Measurements from ENCODE around the gene BUD23.
"Not testable (repeated sequence)": the region's sequence is repeated elsewhere in the genome, so short reads cannot be mapped to it uniquely, and the experiment has no call there.

The BUD23 gene

DNA sequence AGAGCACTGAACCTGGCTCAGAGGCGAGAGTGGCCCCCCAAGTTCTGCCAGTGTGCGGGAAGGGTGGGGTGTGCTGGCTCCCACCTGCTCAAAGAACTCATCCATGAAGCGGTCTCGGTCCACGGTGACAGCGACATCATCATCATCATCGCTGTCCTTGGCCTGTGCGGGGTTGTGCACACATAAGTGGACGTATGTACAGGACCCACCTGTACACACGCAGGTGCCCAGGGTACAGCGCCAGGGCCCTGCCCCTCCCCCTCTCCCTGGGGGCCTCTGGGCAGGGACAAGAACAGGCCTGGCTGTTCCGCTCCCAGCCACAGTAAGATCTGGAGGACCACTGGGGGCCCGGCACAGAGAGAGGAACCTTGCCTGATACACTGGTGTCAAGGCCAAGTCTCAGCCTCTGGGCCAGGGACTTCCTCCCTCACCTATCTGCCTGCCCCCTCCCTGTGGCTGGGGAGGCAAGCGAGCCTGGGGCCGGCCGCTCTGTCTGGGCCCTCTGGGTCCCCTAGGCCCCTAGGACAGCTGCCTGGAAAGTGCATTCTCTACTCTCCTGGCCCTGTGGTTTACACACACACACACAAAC is 25.7 kb downstream of the BUD23 start:
- TF ChIP-seq CTCF (IDR thresholded peaks at IDR 0.05; ENCODE audit: low read depth, low read length, missing control alignments), result no peak
- in situ Hi-C loops (cut with HindIII; ENCODE audit: low sequenced_read_pairs), result no loop called here
- H3K4me3 ChIP-seq (ENCODE audit: low read depth, low read length), result no peak overlapping the region
- DNase-seq (ENCODE audit: low read depth), result no peak

DNA sequence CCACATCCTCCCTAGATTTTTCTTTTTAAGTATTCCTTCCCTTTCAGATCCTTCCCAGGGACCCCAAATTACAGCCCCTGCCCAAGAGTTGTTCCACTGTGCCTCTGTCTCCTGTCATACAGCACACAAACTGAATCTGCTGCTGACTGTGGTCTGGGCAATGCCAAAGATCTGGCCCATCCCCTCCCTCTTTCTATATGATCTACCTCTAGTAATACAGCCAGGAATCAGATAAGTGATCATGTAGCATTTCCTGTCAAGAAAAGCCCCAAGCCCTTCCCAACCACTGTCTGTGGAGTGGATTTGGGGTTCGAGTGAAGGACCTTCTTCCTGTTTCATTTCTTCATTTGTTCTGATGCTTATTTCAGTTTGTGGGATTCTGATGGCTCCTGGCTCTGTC is 29.4 kb downstream of the BUD23 start:
- H3K4me3 ChIP-seq (ENCODE audit: low read depth, low read length), result no peak overlapping the region
- in situ Hi-C loops (cut with HindIII; ENCODE audit: low sequenced_read_pairs), result loop anchor here (5.0 kb wide), 1 partner anchor 40 kb away; no protein-coding TSS in a partner anchor
- DNase-seq (ENCODE audit: low read depth), result no peak
- TF ChIP-seq CTCF (IDR thresholded peaks at IDR 0.05; ENCODE audit: low read depth, low read length, missing control alignments), result no peak

DNA sequence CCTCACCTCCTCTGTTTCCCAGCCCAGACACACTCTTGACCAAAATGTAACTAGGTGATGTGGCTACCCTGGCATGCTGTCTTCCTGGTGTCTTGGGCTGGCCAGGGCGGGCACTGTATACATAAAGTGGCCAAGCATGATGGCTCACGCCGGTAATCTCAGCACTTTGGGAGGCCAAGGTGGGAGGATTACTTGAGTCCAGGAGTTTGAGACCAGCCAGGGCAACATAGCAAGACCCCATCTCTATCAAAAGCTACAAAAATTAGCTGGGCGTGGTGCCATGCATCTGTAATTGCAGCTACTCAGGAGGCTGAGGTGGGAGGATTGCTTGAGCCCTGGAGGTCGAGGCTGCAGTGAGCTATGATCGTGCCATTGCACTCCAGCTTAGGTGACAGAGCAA is 29.9 kb downstream of the BUD23 start:
- DNase-seq (ENCODE audit: low read depth), result not testable (repeated sequence)
- in situ Hi-C loops (cut with HindIII; ENCODE audit: low sequenced_read_pairs), result loop anchor here (5.0 kb wide), 1 partner anchor 41 kb away; no protein-coding TSS in a partner anchor

DNA sequence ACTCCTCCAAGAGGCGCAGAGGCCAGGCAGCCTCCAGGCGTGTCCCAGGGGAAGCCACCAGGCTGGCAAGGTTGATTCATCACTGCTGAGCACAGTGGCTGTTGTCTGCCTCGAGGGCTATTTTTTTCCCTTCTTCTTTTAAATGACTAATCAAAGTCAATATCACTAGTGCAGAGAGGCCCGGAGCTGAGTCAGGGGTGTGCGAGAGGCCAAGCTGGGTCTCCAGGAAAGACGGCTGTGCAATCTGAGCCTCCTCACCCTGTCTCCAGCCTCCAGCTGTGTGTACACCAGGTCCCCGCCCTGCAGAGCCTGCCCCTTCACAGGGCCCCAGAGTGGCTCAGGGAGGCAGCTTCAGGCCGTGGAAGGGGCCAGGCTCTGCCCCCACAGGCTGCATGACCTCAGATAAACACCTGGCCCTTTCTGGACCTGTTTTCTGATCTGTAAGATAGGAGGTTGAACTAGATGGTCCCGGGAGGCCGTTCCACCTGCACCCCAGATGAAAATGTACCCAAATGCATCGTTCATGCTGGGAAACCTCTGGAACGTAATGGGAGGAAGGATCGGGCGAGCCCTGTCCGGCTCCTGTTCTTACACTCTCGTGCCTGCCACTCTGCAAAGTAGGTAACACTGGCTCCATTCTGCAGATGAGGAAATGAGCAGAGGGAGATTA is 32.4 kb downstream of the BUD23 start:
- TF ChIP-seq CTCF (IDR thresholded peaks at IDR 0.05; ENCODE audit: low read depth, low read length, missing control alignments), result no peak
- in situ Hi-C loops (cut with HindIII; ENCODE audit: low sequenced_read_pairs), result no loop called here
- no peak overlapping the region for H3K4me3 ChIP-seq (ENCODE audit: low read depth, low read length)
- DNase-seq (ENCODE audit: low read depth), result peak; percentile 48

More for the DNA sequence above, 29.9 kb downstream of the BUD23 start:
- H3K4me3 ChIP-seq (ENCODE audit: low read depth, low read length), result not testable (repeated sequence)

DNA sequence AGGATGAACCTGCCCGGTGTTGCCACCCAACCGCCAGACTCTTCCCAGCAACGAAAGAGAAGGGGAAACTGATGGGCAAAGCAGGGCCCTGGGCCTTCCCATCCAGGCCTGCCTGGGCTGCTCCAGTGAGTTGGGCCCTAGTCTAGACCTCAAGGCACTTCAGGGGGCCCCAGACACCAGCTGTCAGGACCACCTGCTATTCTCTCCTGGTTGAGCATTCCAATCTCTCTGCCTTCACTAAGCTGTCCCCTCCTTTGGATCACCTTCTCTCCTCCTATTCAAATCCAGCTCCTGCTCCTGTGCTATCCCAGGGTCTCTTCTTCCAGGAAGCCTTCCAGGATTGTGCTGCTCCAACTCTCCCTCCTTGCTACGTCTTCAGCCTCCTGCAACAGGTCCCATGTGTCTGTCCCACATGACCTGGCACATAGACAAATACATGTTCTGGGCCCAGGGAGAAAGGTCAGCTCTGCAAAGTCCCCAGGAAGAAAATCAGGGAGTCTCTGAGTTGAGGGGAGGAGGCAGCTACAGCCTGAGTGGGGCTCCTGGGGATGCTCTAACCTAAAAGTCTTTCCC is 33.0 kb downstream of the BUD23 start:
- TF ChIP-seq CTCF (IDR thresholded peaks at IDR 0.05; ENCODE audit: low read depth, low read length, missing control alignments), result no peak
- in situ Hi-C loops (cut with HindIII; ENCODE audit: low sequenced_read_pairs), result no loop called here
- DNase-seq (ENCODE audit: low read depth), result no peak
- peak overlapping the region; percentile 11 for H3K4me3 ChIP-seq (ENCODE audit: low read depth, low read length)

DNA sequence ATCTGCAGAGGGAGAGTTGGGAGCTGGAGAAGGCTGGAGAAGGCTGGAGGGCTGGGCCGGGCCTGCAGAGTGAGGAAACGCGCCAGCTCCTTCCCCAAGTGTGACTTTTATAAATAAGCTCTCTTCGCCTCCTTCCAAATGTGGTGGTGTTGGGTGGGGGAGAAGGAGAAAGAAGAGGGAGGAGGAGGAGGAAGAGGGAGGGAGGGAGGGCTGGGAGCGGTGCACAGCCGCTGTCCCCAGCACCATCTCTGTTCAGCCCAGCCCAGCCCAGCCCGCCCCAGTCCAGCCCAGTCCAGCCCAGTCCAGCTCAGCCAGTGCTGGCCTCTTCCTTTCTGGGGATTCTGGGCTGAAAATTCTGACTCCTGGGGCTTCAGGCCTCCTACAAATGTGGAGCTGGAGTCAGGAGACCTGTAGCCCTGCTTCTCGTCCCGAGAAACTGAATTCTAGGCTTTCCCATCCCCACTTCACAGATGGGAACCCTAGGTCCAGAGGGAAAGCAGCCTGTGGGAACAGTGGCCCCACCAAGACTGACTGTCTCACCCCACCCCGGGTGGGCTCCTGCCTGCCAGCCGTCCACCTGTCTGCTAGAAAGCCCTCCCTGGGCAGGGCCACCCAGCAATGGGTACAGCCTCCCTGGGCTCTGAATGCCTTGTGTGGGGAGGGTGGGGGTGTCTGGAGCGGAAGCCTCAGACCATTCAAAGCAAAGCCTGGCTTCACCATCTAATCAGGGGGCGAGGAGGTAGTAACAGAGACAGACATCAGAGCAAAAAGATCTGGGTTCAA is 33.8 kb downstream of the BUD23 start:
- TF ChIP-seq CTCF (IDR thresholded peaks at IDR 0.05; ENCODE audit: low read depth, low read length, missing control alignments), result no peak
- DNase-seq (ENCODE audit: low read depth), result no peak
- peak overlapping the region; percentile 89 for H3K4me3 ChIP-seq (ENCODE audit: low read depth, low read length)
- in situ Hi-C loops (cut with HindIII; ENCODE audit: low sequenced_read_pairs), result no loop called here

Measured in astrocyte of the cerebellum (primary cell).